Neural progenitor cell (in vitro differentiated cells): ENCODE results near the gene TYMP.

Experiments used
- EZH2 ChIP-seq: fragments of 200-600 bp; sonication (generic); IDR thresholded peaks from 2 replicates; pipeline ENCODE4 v1.6.1; 2017; ENCODE audit warnings: antibody characterized with exemption, mild to moderate bottlenecking, moderate library complexity
- EZH2phosphoT487 ChIP-seq: fragments of 200-600 bp; sonication (generic); IDR thresholded peaks from 2 replicates; pipeline ENCODE4 v1.6.1; 2017; ENCODE audit warnings: antibody characterized with exemption
- TF ChIP-seq, protein P1 (sequence below): fragments of 200-600 bp; sonication (generic); IDR thresholded peaks from 2 replicates; pipeline ENCODE4 v1.5.1; 2017; ENCODE audit warnings: antibody characterized with exemption, mild to moderate bottlenecking

DNA sequence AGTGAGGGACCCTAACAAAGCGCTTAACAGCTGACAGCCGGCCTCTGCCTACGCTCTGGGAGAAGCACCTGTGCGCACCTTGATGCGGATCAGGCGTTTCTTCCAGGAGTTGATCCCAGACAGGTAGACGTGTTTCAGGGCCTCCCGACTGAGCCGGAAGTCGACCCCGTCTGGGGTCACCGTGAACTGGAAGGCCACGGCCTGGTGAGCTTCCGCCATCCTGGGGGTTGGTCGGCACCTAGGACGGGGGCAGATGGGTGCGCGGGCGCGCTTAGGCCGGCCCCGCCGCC is 47.8 kb upstream of the TYMP start:
- TF ChIP-seq, protein P1, sequence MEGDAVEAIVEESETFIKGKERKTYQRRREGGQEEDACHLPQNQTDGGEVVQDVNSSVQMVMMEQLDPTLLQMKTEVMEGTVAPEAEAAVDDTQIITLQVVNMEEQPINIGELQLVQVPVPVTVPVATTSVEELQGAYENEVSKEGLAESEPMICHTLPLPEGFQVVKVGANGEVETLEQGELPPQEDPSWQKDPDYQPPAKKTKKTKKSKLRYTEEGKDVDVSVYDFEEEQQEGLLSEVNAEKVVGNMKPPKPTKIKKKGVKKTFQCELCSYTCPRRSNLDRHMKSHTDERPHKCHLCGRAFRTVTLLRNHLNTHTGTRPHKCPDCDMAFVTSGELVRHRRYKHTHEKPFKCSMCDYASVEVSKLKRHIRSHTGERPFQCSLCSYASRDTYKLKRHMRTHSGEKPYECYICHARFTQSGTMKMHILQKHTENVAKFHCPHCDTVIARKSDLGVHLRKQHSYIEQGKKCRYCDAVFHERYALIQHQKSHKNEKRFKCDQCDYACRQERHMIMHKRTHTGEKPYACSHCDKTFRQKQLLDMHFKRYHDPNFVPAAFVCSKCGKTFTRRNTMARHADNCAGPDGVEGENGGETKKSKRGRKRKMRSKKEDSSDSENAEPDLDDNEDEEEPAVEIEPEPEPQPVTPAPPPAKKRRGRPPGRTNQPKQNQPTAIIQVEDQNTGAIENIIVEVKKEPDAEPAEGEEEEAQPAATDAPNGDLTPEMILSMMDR, result no peak
- TF ChIP-seq EZH2, result no peak
- no peak for TF ChIP-seq EZH2phosphoT487
